WI38 (cell line): ENCODE measurements around the gene SYNM.

ENCODE experiments used
- H3K4me3 ChIP-seq: 2 replicates; pipeline ENCODE4 v1.5.1; 2011; ENCODE audit warnings: low read depth, mild to moderate bottlenecking, control low read depth, low read length
- CTCF ChIP-seq: IDR thresholded peaks from 2 replicates; pipeline ENCODE4 v1.5.1; 2012; ENCODE audit warnings: low read depth, mild to moderate bottlenecking, control low read depth, low read length

SYNM gene

GRCh38 chr15:99145778-99146177, 40.9 kb downstream of the SYNM start:
- no peak overlapping the region for H3K4me3 ChIP-seq
- no peak for TF ChIP-seq CTCF

- TF ChIP-seq CTCF: no peak
- no peak overlapping the region for H3K4me3 ChIP-seq
These were observed 41.8 kb downstream of the SYNM start for GRCh38 chr15:99146661-99147060.

- no peak overlapping the region for H3K4me3 ChIP-seq
- no peak for TF ChIP-seq CTCF
These were observed 44.0 kb downstream of the SYNM start for GRCh38 chr15:99148851-99149276.

- no peak for TF ChIP-seq CTCF
- H3K4me3 ChIP-seq: no peak overlapping the region
These were observed 44.5 kb downstream of the SYNM start for GRCh38 chr15:99149366-99149765.

- no peak for TF ChIP-seq CTCF
- H3K4me3 ChIP-seq: no peak overlapping the region
These were observed 46.3 kb downstream of the SYNM start for GRCh38 chr15:99151156-99151555.

- no peak for TF ChIP-seq CTCF
- H3K4me3 ChIP-seq: no peak overlapping the region
These were observed 48.2 kb downstream of the SYNM start for GRCh38 chr15:99153026-99153535.

GRCh38 chr15:99154271-99154670, 49.4 kb downstream of the SYNM start:
- TF ChIP-seq CTCF: no peak
- H3K4me3 ChIP-seq: no peak overlapping the region
